Measurements from ENCODE around the gene SLC23A3. TPM values are rescaled to one million over a fixed set of nuclear protein-coding genes. Genes with fewer than 3 reads are reported as not detected.

Gene SLC23A3
- polyA plus RNA-seq, 3 donors: 1.1 TPM; not detected in 2

DNA sequence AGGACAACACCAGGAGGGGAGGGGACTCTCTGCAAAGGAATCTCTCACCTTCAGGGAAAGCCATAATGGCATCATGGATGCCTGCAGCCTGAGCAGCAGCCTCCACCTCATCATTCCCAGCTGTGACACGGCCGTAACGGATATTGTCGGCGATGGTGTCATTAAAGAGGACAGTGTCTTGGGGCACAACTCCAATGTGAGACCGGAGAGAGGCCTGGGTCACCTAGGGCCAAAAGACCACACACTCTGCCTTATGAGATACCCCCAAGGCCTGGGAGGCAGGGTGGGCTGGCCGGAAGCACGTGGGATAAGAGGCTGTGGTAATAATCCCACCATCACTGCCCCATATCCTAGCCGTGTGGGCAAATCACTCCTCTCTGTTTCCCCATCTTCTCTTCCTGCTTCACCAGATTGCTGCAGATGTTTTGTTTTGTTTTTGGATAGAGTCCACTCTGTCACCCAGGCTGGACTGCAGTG lies 41.1 kb upstream of the SLC23A3 start:
- H3K27me3 Mint-ChIP-seq (ENCODE audit: low read depth in 3 of 3): peaks cover 2 to 16% (median 8%) of the 10 kb centered on the region in 3 donors
- H3K9me3 Mint-ChIP-seq: peaks cover 0 to under 1% (median 0%) of the 10 kb centered on the region in 7 donors
- Histone ChIP-seq H3K4me1 (ENCODE audit: control insufficient read depth in 1 of 2, insufficient read depth in 2 of 2, low read length in 2 of 2) (peaks cover 17 to 19% of the 10 kb centered on the region in 2 donors), H4K20me1 (ENCODE audit: insufficient read depth, low read length) (peaks cover 10% of the 10 kb centered on the region), H3K27ac (ENCODE audit: low read depth in 1 of 2, low read length in 2 of 2) (no peak overlapping the region), H3K4me3 (replicated peaks in 1 of 3; ENCODE audit: low read depth in 2 of 3, low read length in 3 of 3) (no peak overlapping the region), H3K9me3 (replicated peaks in 1 of 2; ENCODE audit: control insufficient read depth in 1 of 2, insufficient read depth in 1 of 2, low read length in 2 of 2) (no peaks in the 10 kb centered on the region), H2AFZ (ENCODE audit: insufficient read depth, low read depth, low read length, poor library complexity, severe bottlenecking) (no peak overlapping the region), H3K4me2 (replicated peaks; ENCODE audit: extremely low read depth, low read length, poor library complexity, severe bottlenecking) (no peak overlapping the region), H3K27me3 (ENCODE audit: control insufficient read depth in 2 of 2, insufficient read depth in 2 of 2, low read length in 2 of 2) (peaks cover 0 to under 1% of the 10 kb centered on the region in 2 donors), H3K79me2 (ENCODE audit: insufficient read depth, low read length) (no peaks in the 10 kb centered on the region), H3K36me3 (replicated peaks in 1 of 2; ENCODE audit: control insufficient read depth in 1 of 2, insufficient read depth in 2 of 2, low read length in 2 of 2) (peaks cover 16 to 31% of the 10 kb centered on the region in 2 donors), H3K9ac (ENCODE audit: insufficient read depth, low read length, poor library complexity, severe bottlenecking) (no peak overlapping the region)
- peak overlapping the region in 1 of 7 donors; percentile 45 for H3K27ac Mint-ChIP-seq
- no peak overlapping the region for H3K4me3 Mint-ChIP-seq
- peaks cover 39% of the 10 kb centered on the region for H3K4me1 Mint-ChIP-seq
- WGBS (ENCODE audit: insufficient coverage): 100% methylated on average over 4 of the region's 9 CpGs
- peaks cover 43 to 49% of the 10 kb centered on the region in 2 donors for H3K36me3 Mint-ChIP-seq
- intact Hi-C loops (cut with micrococcal nuclease): loop anchor here (2.0 to 5.0 kb wide), 3 partner anchors 40 to 50 kb away; partner anchors contain the start of genes NHEJ1 (in 2 of the 2) and SLC23A3 (in 1 of the 2)
- DNase-seq: no peak
- TF ChIP-seq, protein P1, sequence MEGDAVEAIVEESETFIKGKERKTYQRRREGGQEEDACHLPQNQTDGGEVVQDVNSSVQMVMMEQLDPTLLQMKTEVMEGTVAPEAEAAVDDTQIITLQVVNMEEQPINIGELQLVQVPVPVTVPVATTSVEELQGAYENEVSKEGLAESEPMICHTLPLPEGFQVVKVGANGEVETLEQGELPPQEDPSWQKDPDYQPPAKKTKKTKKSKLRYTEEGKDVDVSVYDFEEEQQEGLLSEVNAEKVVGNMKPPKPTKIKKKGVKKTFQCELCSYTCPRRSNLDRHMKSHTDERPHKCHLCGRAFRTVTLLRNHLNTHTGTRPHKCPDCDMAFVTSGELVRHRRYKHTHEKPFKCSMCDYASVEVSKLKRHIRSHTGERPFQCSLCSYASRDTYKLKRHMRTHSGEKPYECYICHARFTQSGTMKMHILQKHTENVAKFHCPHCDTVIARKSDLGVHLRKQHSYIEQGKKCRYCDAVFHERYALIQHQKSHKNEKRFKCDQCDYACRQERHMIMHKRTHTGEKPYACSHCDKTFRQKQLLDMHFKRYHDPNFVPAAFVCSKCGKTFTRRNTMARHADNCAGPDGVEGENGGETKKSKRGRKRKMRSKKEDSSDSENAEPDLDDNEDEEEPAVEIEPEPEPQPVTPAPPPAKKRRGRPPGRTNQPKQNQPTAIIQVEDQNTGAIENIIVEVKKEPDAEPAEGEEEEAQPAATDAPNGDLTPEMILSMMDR (IDR thresholded peaks at IDR 0.05): no peak

DNA sequence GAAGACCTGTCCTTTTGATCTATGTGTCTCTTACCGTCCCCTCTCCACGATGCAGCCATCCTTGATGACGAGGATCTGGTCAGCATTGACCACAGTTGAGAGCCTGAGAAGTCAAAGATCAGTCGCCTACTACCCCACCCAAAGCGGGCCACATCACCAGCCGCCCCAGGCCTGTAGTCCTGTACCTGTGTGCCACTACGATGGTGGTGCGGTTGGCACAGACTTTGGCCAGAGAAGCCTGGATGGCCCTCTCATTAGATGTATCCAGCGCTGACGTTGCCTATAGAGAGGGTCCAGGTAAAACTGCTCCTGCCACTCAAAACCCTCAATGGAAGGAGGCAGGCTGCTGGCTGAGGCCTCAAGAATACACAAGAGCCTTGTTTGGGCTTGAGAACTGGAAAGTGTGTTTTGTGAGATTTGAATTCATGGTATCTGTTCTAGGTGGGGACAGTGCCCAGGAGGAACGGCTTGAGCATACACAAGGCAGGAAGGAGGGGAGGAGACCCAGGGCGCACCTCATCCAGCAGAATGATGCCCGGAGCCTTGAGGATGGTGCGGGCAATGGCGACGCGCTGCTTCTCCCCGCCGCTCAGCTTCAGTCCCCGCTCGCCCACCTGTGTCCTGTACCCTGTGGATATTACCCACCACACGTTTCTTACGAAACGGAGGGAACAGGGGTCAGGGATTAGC lies 40.5 kb upstream of the SLC23A3 start:
- Mint-ChIP-seq H3K4me1 (peaks cover 39% of the 10 kb centered on the region), H3K9me3 (no peaks in the 10 kb centered on the region), H3K4me3 (no peak overlapping the region), H3K36me3 (peaks cover 43 to 48% of the 10 kb centered on the region in 2 donors), H3K27ac (no peak overlapping the region), H3K27me3 (ENCODE audit: low read depth in 3 of 3) (peaks cover 0 to 14% (median 8%) of the 10 kb centered on the region in 3 donors)
- H3K27me3 ChIP-seq (ENCODE audit: control insufficient read depth in 2 of 2, insufficient read depth in 2 of 2, low read length in 2 of 2): no peaks in the 10 kb centered on the region
- H3K79me2 ChIP-seq (ENCODE audit: insufficient read depth, low read length): no peaks in the 10 kb centered on the region
- no peak overlapping the region for H3K27ac ChIP-seq (ENCODE audit: low read depth in 1 of 2, low read length in 2 of 2)
- intact Hi-C loops (cut with micrococcal nuclease): loop anchor here (2.0 to 5.0 kb wide), 3 partner anchors 40 to 50 kb away; partner anchors contain the start of genes NHEJ1 (in 2 of the 2) and SLC23A3 (in 1 of the 2)
- H3K36me3 ChIP-seq (replicated peaks in 1 of 2; ENCODE audit: control insufficient read depth in 1 of 2, insufficient read depth in 2 of 2, low read length in 2 of 2): peaks cover 16 to 31% of the 10 kb centered on the region in 2 donors
- TF ChIP-seq, protein P1 (IDR thresholded peaks at IDR 0.05): no peak
- H3K9me3 ChIP-seq (replicated peaks in 1 of 2; ENCODE audit: control insufficient read depth in 1 of 2, insufficient read depth in 1 of 2, low read length in 2 of 2): no peaks in the 10 kb centered on the region
- H3K4me1 ChIP-seq (ENCODE audit: control insufficient read depth in 1 of 2, insufficient read depth in 2 of 2, low read length in 2 of 2): peaks cover 19 to 21% of the 10 kb centered on the region in 2 donors
- no peak overlapping the region for H2AFZ ChIP-seq (ENCODE audit: insufficient read depth, low read depth, low read length, poor library complexity, severe bottlenecking)
- H3K9ac ChIP-seq (ENCODE audit: insufficient read depth, low read length, poor library complexity, severe bottlenecking): no peak overlapping the region
- 89% methylated on average over 20 of the region's 24 CpGs for WGBS (ENCODE audit: insufficient coverage)
- DNase-seq: no peak
- peaks cover 10% of the 10 kb centered on the region for H4K20me1 ChIP-seq (ENCODE audit: insufficient read depth, low read length)
- no peak overlapping the region for H3K4me2 ChIP-seq (replicated peaks; ENCODE audit: extremely low read depth, low read length, poor library complexity, severe bottlenecking)
- no peak overlapping the region for H3K4me3 ChIP-seq (replicated peaks in 1 of 3; ENCODE audit: low read depth in 2 of 3, low read length in 3 of 3)
